ENCODE measurements around the gene TMCC1. TPM values are rescaled to one million over a fixed set of nuclear protein-coding genes. Genes with fewer than 3 reads are reported as not detected.

Gene TMCC1
- polyA plus RNA-seq, 1 of the 3 experiments (the other 2 are of a cell fraction), result 7.2 TPM

DNA sequence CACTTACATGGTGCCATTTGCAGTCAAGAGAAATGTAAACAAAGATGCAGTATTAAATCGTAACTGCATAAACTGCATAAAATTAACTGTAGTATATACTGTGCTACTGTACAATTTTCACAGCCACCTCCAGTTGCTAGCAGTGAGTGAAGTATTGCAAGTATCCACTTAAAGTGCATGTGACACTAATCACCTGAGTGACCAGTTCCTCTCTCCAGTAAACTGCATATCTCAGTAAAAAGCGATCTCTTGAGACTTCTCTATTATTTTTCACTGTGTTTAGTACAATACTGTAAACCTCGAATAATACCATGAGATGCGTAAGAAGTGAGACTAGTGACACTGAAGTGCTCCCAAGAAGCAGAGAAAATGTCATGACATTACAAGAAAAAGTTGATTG, 175.3 kb downstream of the TMCC1 start:
- no peaks in the 10 kb centered on the region for H3K9me2 ChIP-seq
- peaks cover 6 to 9% of the 10 kb centered on the region in 2 experiments; a peak in 3 of 4 replicates for H3K4me1 ChIP-seq (ENCODE audit: control insufficient read depth in 1 of 2, insufficient read depth in 2 of 2, low read depth in 1 of 2, low read length in 1 of 2)
- H3K9ac ChIP-seq, result no peak overlapping the region
- no peaks in the 10 kb centered on the region for H3F3A ChIP-seq (replicated peaks; ENCODE audit: insufficient read depth)
- H3K79me2 ChIP-seq (ENCODE audit: insufficient read depth), result no peaks in the 10 kb centered on the region; the same call in 1 of the 2 replicates
- H3K4me2 ChIP-seq, result no peak overlapping the region
- H4K20me1 ChIP-seq (ENCODE audit: insufficient read depth), result no peaks in the 10 kb centered on the region
- TF ChIP-seq, protein P1, sequence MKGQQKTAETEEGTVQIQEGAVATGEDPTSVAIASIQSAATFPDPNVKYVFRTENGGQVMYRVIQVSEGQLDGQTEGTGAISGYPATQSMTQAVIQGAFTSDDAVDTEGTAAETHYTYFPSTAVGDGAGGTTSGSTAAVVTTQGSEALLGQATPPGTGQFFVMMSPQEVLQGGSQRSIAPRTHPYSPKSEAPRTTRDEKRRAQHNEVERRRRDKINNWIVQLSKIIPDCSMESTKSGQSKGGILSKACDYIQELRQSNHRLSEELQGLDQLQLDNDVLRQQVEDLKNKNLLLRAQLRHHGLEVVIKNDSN (IDR thresholded peaks at IDR 0.05; ENCODE audit: borderline replicate concordance, low read depth), result no peak
- TF ChIP-seq, protein P2, sequence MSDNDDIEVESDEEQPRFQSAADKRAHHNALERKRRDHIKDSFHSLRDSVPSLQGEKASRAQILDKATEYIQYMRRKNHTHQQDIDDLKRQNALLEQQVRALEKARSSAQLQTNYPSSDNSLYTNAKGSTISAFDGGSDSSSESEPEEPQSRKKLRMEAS (IDR thresholded peaks at IDR 0.05; ENCODE audit: low read depth), result no peak
- TF ChIP-seq SIN3A (IDR thresholded peaks at IDR 0.05; ENCODE audit: borderline replicate concordance, low read depth, low read length), result no peak
- TF ChIP-seq MXI1 (IDR thresholded peaks at IDR 0.05; ENCODE audit: low read depth, low read length), result no peak
- TF ChIP-seq, protein P3, sequence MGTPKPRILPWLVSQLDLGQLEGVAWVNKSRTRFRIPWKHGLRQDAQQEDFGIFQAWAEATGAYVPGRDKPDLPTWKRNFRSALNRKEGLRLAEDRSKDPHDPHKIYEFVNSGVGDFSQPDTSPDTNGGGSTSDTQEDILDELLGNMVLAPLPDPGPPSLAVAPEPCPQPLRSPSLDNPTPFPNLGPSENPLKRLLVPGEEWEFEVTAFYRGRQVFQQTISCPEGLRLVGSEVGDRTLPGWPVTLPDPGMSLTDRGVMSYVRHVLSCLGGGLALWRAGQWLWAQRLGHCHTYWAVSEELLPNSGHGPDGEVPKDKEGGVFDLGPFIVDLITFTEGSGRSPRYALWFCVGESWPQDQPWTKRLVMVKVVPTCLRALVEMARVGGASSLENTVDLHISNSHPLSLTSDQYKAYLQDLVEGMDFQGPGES (IDR thresholded peaks at IDR 0.05; ENCODE audit: low read depth, low read length), result no peak
- TF ChIP-seq, protein P4, sequence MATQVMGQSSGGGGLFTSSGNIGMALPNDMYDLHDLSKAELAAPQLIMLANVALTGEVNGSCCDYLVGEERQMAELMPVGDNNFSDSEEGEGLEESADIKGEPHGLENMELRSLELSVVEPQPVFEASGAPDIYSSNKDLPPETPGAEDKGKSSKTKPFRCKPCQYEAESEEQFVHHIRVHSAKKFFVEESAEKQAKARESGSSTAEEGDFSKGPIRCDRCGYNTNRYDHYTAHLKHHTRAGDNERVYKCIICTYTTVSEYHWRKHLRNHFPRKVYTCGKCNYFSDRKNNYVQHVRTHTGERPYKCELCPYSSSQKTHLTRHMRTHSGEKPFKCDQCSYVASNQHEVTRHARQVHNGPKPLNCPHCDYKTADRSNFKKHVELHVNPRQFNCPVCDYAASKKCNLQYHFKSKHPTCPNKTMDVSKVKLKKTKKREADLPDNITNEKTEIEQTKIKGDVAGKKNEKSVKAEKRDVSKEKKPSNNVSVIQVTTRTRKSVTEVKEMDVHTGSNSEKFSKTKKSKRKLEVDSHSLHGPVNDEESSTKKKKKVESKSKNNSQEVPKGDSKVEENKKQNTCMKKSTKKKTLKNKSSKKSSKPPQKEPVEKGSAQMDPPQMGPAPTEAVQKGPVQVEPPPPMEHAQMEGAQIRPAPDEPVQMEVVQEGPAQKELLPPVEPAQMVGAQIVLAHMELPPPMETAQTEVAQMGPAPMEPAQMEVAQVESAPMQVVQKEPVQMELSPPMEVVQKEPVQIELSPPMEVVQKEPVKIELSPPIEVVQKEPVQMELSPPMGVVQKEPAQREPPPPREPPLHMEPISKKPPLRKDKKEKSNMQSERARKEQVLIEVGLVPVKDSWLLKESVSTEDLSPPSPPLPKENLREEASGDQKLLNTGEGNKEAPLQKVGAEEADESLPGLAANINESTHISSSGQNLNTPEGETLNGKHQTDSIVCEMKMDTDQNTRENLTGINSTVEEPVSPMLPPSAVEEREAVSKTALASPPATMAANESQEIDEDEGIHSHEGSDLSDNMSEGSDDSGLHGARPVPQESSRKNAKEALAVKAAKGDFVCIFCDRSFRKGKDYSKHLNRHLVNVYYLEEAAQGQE (IDR thresholded peaks at IDR 0.05; ENCODE audit: low read depth, low read length), result no peak
- TF ChIP-seq POLR2AphosphoS5 (IDR thresholded peaks at IDR 0.05; ENCODE audit: low read depth, low read length), result no peak
- TF ChIP-seq NFIC (IDR thresholded peaks at IDR 0.05; ENCODE audit: borderline replicate concordance), result no peak
- TF ChIP-seq, protein P5, sequence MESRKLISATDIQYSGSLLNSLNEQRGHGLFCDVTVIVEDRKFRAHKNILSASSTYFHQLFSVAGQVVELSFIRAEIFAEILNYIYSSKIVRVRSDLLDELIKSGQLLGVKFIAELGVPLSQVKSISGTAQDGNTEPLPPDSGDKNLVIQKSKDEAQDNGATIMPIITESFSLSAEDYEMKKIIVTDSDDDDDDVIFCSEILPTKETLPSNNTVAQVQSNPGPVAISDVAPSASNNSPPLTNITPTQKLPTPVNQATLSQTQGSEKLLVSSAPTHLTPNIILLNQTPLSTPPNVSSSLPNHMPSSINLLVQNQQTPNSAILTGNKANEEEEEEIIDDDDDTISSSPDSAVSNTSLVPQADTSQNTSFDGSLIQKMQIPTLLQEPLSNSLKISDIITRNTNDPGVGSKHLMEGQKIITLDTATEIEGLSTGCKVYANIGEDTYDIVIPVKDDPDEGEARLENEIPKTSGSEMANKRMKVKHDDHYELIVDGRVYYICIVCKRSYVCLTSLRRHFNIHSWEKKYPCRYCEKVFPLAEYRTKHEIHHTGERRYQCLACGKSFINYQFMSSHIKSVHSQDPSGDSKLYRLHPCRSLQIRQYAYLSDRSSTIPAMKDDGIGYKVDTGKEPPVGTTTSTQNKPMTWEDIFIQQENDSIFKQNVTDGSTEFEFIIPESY (IDR thresholded peaks at IDR 0.05; ENCODE audit: borderline replicate concordance, low read depth), result no peak
- TF ChIP-seq, protein P6, sequence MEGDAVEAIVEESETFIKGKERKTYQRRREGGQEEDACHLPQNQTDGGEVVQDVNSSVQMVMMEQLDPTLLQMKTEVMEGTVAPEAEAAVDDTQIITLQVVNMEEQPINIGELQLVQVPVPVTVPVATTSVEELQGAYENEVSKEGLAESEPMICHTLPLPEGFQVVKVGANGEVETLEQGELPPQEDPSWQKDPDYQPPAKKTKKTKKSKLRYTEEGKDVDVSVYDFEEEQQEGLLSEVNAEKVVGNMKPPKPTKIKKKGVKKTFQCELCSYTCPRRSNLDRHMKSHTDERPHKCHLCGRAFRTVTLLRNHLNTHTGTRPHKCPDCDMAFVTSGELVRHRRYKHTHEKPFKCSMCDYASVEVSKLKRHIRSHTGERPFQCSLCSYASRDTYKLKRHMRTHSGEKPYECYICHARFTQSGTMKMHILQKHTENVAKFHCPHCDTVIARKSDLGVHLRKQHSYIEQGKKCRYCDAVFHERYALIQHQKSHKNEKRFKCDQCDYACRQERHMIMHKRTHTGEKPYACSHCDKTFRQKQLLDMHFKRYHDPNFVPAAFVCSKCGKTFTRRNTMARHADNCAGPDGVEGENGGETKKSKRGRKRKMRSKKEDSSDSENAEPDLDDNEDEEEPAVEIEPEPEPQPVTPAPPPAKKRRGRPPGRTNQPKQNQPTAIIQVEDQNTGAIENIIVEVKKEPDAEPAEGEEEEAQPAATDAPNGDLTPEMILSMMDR (IDR thresholded peaks at IDR 0.05), result no peak
- no peak for TF ChIP-seq MEF2A (IDR thresholded peaks at IDR 0.05; ENCODE audit: borderline replicate concordance, low read depth)
- WGBS (ENCODE audit: low lambda C conversion rate), result 72% methylated on average over 4 of the region's 4 CpGs
- no peaks in the 10 kb centered on the region for H3K9me3 ChIP-seq
- no peak for DNase-seq
- H3K27ac ChIP-seq (ENCODE audit: low read depth in 2 of 2, low read length in 1 of 2), result no peak overlapping the region
- CTCF ChIA-PET, result no interaction called here
- POLR2A ChIA-PET, result no interaction called here
- no peaks in the 10 kb centered on the region for H3K36me3 ChIP-seq (replicated peaks in 1 of 2; ENCODE audit: control insufficient read depth in 1 of 2, insufficient read depth in 2 of 2, low read length in 1 of 2)
- no peaks in the 10 kb centered on the region for H3K27me3 ChIP-seq (ENCODE audit: insufficient read depth)
- H2AFZ ChIP-seq (ENCODE audit: low read depth), result no peak overlapping the region
- no peak overlapping the region for H3K4me3 ChIP-seq (ENCODE audit: low read depth in 2 of 2, low read length in 1 of 2)
